IPS-15b (cell line): ENCODE data around the gene SKA1.

Source experiments
- H3K27me3 ChIP-seq: one replicate; pipeline ENCODE4 v1.6.1; 2013; ENCODE audit warnings: low read length; ENCODE audit not compliant: control insufficient read depth, insufficient read depth
- H3K36me3 ChIP-seq: one replicate; pipeline ENCODE4 v1.6.1; 2013; ENCODE audit warnings: low read length; ENCODE audit not compliant: control insufficient read depth, insufficient read depth
- H3K4me1 ChIP-seq: one replicate; pipeline ENCODE4 v1.6.1; 2013; ENCODE audit warnings: mild to moderate bottlenecking, low read length; ENCODE audit not compliant: control insufficient read depth, insufficient read depth
- H3K4me3 ChIP-seq: one replicate; pipeline ENCODE4 v1.5.1; 2013; ENCODE audit warnings: low read depth, low read length
- H3K9ac ChIP-seq: one replicate; pipeline ENCODE4 v1.6.1; 2013; ENCODE audit warnings: low read depth, mild to moderate bottlenecking, low read length
- H3K9me3 ChIP-seq: one replicate; pipeline ENCODE4 v1.6.1; 2013; ENCODE audit warnings: mild to moderate bottlenecking, low read length; ENCODE audit not compliant: control insufficient read depth, insufficient read depth

The SKA1 gene, protein sequence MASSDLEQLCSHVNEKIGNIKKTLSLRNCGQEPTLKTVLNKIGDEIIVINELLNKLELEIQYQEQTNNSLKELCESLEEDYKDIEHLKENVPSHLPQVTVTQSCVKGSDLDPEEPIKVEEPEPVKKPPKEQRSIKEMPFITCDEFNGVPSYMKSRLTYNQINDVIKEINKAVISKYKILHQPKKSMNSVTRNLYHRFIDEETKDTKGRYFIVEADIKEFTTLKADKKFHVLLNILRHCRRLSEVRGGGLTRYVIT

DNA sequence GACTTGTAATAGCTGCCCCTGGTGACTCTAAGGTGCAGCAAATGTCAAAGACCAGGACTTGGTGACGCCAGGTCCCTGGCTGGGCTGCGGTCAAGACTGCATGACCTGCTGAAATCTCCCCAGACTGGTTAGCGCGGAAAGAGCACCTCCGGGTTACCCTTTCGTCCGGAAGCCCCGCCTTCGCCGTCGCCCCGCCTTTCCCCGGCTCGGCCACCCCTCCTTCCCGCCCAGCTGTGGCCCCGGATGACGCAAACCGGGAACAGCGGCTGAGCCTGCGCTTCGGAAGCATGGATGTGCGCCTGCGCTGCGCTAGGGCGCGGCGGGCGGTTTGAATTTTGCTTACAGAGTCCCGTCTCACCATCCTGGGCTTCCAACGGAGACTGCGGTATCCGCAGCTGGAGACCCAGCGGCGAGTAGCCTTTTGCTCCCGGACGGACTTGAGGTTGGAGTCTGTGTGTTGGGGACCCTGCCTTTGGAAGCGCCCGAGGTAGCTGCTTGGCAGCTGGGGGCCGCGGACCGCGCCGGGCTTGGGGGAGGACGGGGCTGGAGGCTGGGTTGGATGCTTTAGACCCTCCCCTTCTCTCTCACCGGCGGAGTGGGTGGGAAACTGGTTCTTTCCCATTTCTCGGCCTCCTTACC, at the start of gene SKA1:
SKA1 (plus strand) TSS at position 294 of the 639 bp plus-strand sequence. CDS start 785 bp downstream, outside the sequence.
- no peaks in the 10 kb centered on the region for H3K9me3 ChIP-seq
- H3K4me3 ChIP-seq: peak within 1 kb of the TSS; percentile 84
- no peaks in the 10 kb centered on the region for H3K27me3 ChIP-seq
- H3K4me1 ChIP-seq: peaks cover 15% of the 10 kb centered on the region
- no peaks in the 10 kb centered on the region for H3K36me3 ChIP-seq
- peak within 1 kb of the TSS; percentile 87 for H3K9ac ChIP-seq

DNA sequence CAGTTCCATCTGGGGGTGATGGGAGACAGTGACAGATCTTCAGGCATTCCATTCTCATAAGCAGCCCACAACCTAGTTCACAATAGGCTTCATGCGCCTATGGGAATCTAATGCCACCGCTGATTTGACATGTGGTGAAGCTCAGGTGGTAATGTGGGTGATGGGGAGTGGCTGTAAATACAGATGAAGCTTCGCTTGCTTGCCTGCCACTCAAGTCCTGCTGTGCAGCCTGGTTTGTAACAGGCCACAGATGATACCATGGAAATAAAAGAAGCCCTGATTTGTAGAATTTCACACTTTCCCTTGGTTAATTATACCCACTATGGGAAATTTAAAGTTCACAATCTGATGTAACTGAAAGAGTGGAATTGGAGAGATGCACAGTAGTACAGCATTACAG, 46.9 kb upstream of the SKA1 start:
- no peaks in the 10 kb centered on the region for H3K4me1 ChIP-seq
- H3K27me3 ChIP-seq: no peaks in the 10 kb centered on the region
- H3K4me3 ChIP-seq: no peak overlapping the region
- no peaks in the 10 kb centered on the region for H3K9me3 ChIP-seq
- H3K36me3 ChIP-seq: no peaks in the 10 kb centered on the region
- no peak overlapping the region for H3K9ac ChIP-seq

- Histone ChIP-seq H3K4me1 (no peaks in the 10 kb centered on the region), H3K36me3 (no peaks in the 10 kb centered on the region), H3K9me3 (no peaks in the 10 kb centered on the region), H3K4me3 (no peak overlapping the region), H3K27me3 (no peaks in the 10 kb centered on the region), H3K9ac (no peak overlapping the region)
Measured at GRCh38 chr18:50330176-50330575, 44.7 kb upstream of the SKA1 start.

GRCh38 chr18:50331691-50332090, 43.2 kb upstream of the SKA1 start:
- Histone ChIP-seq H3K9ac (no peak overlapping the region), H3K9me3 (no peaks in the 10 kb centered on the region), H3K27me3 (no peaks in the 10 kb centered on the region), H3K4me3 (no peak overlapping the region), H3K4me1 (no peaks in the 10 kb centered on the region), H3K36me3 (no peaks in the 10 kb centered on the region)

- Histone ChIP-seq H3K27me3 (no peaks in the 10 kb centered on the region), H3K4me3 (no peak overlapping the region)
Measured at GRCh38 chr18:50334546-50335152, 40.2 kb upstream of the SKA1 start.

DNA sequence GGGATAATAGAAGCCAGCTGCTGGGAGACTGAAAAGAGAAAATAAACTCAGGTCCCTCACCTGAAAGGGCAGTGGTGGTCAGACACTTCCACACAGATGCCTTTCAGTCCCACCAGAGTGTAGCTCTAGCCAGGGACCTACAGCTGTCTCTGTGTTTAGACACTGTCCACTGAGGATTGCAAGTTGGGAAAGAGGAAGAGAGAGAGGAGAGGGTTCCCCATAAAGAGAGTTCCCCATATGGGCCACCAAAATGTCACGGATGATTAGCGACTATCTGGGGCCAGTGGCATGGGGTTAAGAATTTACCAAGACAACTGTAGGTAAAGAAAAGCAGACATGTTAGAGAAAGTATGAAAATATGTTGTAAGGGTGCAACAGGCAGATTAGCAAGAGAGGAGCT, 36.7 kb upstream of the SKA1 start:
- Histone ChIP-seq H3K4me1 (no peaks in the 10 kb centered on the region), H3K27me3 (no peaks in the 10 kb centered on the region), H3K9ac (no peak overlapping the region), H3K36me3 (no peaks in the 10 kb centered on the region), H3K4me3 (no peak overlapping the region), H3K9me3 (no peaks in the 10 kb centered on the region)

More at GRCh38 chr18:50334546-50335152, 40.2 kb upstream of the SKA1 start:
- Histone ChIP-seq H3K9me3 (no peaks in the 10 kb centered on the region), H3K36me3 (no peaks in the 10 kb centered on the region), H3K4me1 (no peaks in the 10 kb centered on the region), H3K9ac (no peak overlapping the region)

- no peak overlapping the region for H3K4me3 ChIP-seq
- H3K27me3 ChIP-seq: no peaks in the 10 kb centered on the region
- H3K4me1 ChIP-seq: no peaks in the 10 kb centered on the region
- H3K36me3 ChIP-seq: no peaks in the 10 kb centered on the region
- H3K9me3 ChIP-seq: no peaks in the 10 kb centered on the region
- no peak overlapping the region for H3K9ac ChIP-seq
Measured at GRCh38 chr18:50338715-50339114, 36.1 kb upstream of the SKA1 start.

- H3K36me3 ChIP-seq: no peaks in the 10 kb centered on the region
- no peaks in the 10 kb centered on the region for H3K9me3 ChIP-seq
- H3K4me1 ChIP-seq: no peaks in the 10 kb centered on the region
- H3K27me3 ChIP-seq: no peaks in the 10 kb centered on the region
- H3K4me3 ChIP-seq: no peak overlapping the region
- H3K9ac ChIP-seq: no peak overlapping the region
Measured at GRCh38 chr18:50340078-50340477, 34.8 kb upstream of the SKA1 start.

- Histone ChIP-seq H3K9ac (no peak overlapping the region), H3K4me1 (no peaks in the 10 kb centered on the region), H3K4me3 (no peak overlapping the region), H3K9me3 (no peaks in the 10 kb centered on the region), H3K36me3 (no peaks in the 10 kb centered on the region), H3K27me3 (no peaks in the 10 kb centered on the region)
Measured at GRCh38 chr18:50341443-50341842, 33.4 kb upstream of the SKA1 start.

- Histone ChIP-seq H3K36me3 (no peaks in the 10 kb centered on the region), H3K27me3 (peaks cover 8% of the 10 kb centered on the region), H3K4me3 (no peak overlapping the region), H3K9me3 (no peaks in the 10 kb centered on the region), H3K4me1 (no peaks in the 10 kb centered on the region), H3K9ac (no peak overlapping the region)
Measured at GRCh38 chr18:50350699-50351098, 24.1 kb upstream of the SKA1 start.

- H3K4me1 ChIP-seq: no peaks in the 10 kb centered on the region
- no peak overlapping the region for H3K4me3 ChIP-seq
- no peaks in the 10 kb centered on the region for H3K36me3 ChIP-seq
- no peak overlapping the region for H3K9ac ChIP-seq
- H3K9me3 ChIP-seq: no peaks in the 10 kb centered on the region
- H3K27me3 ChIP-seq: peaks cover 2% of the 10 kb centered on the region
Measured at GRCh38 chr18:50356036-50356945, 18.6 kb upstream of the SKA1 start.
